GM18519 (cell line): ENCODE results near the gene HNRNPL.
"Not testable (repeated sequence)": the region's sequence is repeated elsewhere in the genome, so short reads cannot be mapped to it uniquely, and the experiment has no call there.

Source experiments
- ATAC-seq: cut with Tn5 transposase; IDR thresholded peaks from one replicate; pipeline ENCODE4 v1.9.1; 2021; ENCODE audit warnings: mild to moderate bottlenecking, moderate library complexity; ENCODE audit not compliant: unreplicated experiment, low FRiP score

HNRNPL gene

DNA sequence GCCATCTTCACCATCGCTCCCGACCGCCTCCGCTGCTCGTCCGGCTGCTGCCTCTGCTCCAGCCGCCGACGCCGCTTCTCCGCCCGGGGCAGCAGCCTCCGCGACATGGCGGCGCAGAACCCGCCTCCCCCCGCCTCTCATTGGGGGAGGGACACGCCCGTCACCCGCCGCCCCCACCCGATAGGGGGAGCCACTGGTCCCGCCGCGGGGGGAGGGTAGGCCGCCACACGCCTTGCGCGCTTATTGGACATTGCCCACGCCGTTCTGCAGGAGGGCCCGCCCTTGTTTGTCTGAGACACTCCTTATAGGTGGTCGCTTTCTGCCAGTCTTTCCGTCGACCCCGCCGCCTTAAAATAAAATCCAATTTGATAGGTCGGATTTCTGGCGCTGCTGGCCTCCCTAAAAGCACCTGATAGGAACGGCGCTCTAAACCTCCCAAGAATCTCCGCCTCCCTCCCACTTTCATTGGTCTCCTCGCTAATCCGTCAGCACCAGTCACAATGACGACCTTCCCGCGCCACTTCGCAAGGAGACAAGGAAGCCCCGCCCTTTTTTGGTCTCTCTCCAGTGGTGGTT is at the start of gene HNRNPL:
TSS of gene HNRNPL (minus strand) at position 127 of the 576 bp plus-strand sequence. CDS start at position 107, 20 bp downstream.
- no peak for ATAC-seq

DNA sequence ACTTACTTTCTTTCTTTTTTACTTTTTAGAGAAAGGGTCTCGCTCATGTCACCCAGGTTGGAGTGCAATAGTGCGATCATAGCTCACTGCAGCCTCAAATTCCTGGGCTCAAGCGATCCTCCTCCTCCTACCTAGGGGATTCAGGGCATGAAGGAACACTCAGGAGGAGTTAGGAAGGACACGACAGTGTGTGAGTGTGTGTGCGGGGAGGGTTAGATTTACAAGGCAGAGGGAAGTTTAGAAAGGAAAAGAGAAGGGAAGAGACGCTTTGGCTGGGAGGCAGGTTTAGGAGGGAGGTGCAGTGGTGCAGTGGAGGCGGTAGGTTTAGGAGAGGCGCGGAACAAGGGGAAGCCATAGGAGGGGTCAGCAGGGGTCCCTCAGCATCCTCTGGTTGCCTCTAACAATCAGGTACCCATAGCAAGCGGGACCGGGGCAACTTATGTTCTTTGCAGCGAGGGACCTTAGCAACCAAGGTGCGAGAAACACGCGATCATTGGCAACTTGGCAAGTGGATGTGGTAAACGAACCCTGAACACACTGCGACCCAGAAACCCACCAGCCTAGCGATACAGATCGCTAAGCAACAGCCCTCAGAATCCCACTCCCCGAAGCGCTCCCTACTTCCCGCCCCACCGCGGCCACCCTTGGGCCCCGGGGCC is 49.1 kb upstream of the HNRNPL start:
- no peak for ATAC-seq

DNA sequence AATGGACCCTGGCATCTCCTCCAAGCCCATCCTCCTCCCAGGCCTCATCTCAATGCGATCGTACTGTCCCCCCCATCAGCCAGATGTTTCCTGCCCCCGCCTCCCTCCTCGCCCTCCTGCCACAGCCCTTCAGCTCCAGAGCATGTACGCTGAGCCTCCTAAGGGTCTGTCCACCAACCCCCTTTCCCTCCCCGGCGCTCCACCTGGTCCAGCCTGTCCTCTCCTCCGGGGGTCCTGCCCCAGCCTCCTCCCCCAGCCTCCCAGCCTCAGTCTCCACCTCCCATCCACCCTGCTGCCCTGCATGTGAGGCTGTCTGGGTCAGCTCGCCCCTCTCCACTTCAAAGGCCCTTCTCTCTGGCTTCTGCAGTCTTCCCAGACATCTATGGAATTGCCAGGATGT is 45.2 kb upstream of the HNRNPL start:
- ATAC-seq = no peak

DNA sequence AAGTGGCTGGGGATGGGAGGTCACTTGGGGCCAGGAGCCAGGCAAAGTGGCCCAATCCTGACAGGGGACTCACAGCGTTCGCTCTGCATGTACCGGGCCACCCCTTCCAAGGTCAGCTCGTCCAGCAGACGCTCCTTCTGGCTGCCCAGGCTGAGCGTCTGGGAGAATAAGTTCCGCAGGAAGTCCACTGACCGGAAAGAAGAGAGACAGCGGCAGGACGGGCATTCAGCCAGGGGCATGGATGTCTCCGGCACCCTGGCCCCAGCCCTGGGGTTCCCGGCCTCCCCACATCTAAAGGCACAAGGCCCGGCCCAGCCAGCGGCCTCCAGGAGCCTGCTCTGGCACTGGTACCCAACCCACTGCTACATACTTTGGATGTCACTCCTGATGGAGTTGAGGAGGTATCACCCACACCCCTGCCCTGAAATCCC is 43.6 kb upstream of the HNRNPL start:
- ATAC-seq = no peak

DNA sequence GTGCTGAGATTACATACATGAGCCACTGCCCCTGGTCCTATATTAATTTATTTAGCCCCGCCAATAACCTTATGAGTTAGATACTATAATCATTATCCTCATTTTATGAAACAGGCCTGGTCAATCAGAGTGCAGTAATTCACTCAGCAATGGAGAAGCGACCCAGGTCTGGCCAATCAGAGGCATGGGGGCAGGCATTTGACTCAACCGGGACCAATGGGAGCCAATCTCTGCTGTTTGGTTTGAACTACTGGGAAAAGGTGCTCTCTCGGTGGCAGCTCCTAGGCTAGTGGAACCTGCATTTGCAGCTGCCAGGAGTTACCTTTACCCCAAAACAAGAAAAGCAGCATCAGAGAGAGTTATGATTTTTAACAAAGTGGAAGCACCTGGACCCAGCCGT is 43.1 kb upstream of the HNRNPL start:
- no peak for ATAC-seq

DNA sequence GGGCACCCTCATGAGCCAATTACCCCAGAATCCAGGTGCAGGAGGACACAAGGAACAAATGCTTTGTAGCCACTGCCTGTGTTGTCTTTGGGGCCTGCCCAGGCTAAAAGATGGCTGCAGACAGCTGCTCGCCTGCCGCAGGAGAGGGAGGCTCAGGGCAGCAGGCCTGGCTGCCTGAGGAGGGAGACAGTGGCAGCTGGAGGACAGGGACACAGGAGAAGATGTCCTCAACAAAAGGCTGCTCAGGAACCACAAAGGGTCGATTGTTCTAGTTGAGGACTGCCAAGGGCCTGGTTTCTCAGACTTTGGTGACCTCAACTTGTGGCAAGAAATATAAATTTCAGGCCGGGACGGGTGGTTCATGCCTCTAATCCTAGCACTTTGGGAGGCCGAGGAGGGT is 42.0 kb upstream of the HNRNPL start:
- no peak for ATAC-seq

DNA sequence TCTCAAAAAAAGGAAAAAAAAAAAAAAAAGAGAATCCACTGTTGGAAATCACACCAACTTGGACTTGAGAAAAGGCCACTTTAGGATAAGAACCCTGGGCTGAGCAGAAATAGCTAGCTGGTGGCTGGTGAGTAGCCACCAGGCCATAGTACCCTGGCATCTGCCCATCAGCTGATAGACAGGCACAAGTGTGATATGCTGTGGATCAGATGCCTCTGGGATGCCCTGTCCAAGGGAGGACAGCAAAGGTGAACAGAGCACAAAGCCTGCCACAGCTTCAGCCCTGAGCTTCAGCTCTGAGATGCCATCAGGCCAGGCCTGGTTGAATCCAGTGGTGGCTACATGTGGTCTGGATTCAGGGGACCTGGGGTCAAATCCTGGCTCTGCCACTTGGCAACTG is 40.9 kb upstream of the HNRNPL start:
- ATAC-seq = no peak

DNA sequence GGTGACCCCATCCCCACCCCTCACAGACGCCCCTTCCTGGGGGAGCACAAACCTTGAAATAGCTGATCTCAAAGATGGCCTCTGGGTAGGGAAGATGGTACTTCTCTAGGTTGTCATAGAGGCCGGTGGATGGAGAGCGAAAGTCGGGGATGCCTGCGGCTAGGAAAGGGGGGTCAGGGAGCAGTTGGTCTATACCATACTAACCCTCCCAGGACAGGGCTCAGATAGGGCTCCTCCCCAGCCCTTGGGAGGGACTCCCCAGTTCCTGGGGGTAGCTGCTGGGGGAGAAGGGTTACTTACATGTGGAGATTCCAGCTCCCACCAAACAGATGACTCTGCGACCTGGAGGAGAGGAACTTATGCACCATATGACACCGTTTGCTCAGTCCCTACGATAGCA is 40.0 kb upstream of the HNRNPL start:
- no peak for ATAC-seq

DNA sequence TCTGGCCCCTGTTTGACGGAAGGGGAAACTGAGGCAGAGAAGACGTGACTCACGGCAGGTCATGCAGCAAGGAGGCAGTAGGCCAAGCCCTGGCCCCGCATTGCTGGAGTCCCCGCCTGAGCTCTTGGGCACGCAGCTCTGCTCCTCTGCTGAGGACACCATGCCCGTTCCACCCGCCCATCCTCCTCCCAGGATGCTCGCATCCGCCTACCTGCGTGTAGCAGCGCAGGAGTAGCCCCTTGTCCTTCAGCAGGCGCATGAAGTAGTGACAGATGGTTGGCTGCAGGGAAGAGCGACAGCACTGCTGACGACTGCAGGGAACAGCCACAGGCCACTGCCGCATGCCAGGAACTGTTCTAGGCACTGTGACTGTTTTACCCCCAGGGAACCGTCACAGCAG is 39.1 kb upstream of the HNRNPL start:
- ATAC-seq = no peak

DNA sequence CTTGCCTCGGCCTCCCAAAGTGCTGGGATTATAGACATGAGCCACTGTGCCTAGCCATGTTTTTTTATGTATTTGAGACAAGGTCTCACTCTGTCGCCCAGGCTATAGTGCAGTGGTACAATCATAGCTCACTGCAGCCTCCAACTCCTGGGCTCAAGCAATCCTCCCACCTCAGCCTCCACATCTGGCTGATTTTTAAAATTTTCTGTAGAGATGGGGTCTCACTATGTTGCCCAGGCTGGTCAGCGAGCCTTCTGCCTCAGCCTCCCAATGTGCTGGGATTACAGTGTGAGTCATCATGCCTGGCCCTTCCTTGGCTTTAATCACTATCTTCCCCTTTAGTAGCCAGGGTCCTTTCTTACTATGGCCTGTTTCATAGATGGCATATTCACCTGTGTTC is 34.9 kb upstream of the HNRNPL start:
- ATAC-seq = not testable (repeated sequence)

DNA sequence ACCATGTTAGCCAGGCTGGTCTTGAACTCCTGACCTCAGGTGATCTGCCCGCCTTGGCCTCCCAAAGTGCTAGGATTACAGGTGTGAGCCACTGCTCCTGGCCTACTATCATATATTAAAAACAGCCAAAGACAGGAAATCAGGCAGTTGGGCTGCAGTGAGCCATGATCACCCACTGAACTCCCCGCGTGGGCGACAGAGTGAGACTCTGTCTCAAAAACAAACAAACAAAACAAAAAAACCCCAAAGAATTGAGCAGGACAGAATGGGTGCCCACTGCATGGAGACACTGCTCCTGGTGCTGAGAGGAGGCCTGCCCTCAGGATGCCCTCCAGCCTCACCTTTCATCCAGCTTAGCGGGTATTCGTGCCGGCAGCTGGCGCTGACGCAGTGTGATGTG is 33.5 kb upstream of the HNRNPL start:
- no peak for ATAC-seq

DNA sequence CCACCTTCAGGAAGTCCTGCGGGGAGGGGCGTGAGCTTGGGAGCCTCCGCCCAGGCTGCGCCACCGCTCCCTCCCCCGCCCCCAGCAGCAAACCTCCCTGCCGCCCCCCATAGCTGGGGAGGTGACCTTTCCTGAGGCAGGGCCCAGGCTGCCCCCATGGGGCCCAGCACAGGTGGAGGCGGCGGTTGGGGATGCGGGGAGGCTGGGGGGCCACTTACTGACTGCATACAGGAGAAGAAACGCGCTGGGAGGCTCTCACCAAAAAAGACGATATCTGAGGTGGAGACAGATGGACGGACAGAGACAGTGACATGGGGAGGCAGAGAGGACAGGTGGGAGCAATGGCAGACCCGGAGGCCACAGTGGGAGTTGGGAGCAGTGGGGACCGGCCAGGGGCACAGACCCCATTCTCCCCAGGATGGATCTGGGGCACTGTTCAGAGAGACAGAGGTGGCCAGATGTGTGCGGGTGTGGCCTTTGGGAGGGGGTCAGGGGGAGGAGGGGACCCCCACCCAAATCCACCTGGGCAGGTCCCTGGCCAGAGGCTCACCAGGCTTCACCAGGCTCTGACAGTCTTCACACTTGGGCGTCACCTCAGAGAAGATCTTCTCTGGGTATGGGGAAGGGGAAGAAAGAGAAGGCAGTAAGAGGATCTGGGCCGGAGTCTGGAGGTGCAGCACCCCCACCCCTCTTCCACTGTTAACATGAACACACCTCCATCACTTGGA is 31.3 kb upstream of the HNRNPL start:
- no peak for ATAC-seq

DNA sequence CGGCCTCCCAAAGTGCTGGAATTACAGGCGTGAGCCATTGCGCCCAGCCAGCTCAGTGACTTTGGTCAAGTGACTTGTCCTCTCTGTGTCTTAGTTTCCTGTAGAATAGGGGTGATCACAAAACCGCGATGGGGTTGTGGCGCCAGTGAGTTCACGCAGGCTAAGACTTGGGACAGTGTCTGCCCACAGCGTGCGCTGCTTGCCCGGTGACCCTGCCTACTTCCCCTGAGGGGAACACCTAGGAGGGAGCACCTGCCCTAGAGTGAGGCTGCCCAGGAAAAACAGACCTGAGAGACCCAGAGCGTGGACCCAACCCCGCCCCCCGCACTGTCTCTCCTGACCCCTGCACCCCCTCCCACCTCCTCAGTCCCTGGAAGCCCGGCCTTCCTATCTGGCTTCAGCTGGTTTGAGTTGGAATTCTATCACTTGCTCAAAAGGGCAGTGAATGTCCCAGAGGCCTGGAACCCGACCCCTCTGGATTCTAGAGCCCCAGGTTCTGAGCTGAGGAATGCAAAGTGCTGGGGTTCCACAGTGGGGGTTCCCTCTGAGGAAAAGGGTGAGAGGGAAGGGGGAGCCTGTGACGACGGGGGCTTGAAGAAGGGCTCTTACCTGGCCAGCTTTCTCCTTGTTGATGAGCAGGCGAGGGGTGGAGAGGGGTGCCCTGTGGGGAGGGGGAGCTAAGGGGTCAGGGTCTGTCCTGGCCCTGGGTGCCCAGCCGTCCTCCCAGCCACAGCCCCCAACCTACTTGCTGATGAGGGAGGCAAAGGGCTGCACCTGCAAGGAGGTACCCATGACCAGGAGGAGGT is 30.5 kb upstream of the HNRNPL start:
- no peak for ATAC-seq

DNA sequence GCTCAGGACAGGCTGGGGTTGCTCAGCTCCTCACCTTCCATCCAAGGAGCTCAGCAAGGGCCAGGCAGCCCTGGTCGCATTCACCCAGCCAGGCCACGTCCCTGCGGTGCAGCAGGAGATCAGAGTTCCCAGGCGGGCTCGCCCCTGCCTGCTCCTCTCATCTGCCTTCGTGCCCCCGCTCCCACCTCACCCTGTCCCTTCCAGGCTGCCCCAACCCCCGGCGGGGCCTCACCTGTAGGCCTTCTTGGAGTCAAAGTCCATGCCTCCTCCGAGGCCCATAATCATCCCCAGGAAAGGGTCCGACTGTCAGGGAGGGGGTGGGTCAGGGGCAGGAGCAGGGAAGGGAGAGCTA is 29.6 kb upstream of the HNRNPL start:
- ATAC-seq = no peak

DNA sequence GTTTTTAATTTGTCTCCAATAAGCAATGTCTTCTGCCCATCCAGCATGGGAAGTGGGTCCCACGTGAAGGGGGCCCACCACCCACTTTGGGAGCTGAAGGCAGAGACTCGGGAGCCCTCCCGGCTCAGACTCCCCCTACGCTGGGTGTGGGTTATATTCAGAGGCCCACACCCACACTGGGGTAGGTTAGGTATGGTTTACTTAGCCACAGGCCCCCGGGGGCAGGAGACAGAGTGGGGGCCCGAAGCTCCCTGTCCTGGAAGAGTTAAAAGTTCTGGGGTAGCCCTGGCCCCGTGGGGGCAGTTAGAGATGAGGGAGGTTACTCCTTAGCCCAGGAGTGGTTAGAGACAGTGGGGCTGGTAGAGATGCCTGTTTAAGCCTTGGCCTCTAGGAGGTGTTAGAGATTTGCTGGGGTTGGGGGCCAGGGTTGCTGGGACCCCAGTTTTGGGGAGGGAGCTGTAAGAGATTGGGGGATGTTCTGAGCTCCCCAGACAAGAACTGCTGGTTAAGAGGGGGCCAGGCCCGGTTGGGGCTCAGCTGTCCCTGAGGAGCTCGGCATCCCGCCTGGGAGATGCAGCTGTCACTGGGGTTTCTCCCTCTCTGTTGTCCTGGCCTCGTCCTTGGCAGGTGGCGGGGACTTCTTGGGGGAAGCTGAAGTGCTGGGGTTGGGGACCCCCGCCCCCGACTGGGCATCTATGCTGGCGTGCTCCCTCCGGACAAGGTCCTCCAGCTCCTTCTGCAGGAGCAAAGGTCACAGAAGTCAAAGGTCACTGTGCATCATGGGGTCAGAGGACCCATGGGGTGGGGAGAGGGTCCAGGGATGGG is 29.0 kb upstream of the HNRNPL start:
- ATAC-seq = no peak

DNA sequence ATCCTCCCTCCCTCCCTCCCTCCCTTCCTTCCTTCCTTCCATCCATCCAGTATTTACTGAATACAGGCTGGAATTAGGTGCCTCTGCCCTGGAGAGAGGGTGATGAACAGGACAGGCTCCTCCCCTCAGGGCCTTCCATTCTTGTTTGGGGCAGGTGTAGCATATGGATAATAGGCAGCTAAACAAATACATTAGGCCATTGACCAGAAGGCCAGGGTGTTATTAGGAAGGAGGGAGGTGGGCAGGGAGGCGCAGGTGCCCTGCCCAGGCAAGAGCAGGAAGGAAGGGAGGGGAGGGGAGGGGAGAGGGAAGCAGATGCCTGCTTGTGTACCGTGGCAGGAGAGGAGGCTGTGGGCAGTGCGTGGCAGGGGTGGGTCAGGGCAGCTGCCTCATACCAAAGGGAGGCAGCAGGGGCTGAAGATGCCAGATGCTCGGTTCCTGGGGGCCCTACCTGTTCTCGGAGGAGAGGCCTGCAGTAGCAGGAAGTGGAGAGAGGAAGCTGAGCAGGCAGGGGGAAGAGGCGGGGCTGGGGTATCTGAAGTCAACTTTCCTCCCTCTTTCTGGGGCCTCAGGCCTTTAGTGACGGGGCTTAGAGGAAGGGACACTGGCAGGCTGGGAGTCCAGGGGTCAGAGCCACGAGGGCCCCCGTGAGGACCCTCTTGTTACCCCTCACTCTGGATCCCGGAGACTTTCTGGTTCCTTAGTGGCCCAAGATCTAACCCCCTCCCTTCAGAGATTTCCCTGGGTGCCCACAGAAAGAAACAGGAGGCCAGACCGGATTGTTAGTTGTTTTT is 28.2 kb upstream of the HNRNPL start, which contains the start of gene RINL:
TSS of gene RINL (minus strand) at position 495 of the 794 bp plus-strand sequence. CDS start 1,533 bp downstream, outside the sequence.
- ATAC-seq = no peak

DNA sequence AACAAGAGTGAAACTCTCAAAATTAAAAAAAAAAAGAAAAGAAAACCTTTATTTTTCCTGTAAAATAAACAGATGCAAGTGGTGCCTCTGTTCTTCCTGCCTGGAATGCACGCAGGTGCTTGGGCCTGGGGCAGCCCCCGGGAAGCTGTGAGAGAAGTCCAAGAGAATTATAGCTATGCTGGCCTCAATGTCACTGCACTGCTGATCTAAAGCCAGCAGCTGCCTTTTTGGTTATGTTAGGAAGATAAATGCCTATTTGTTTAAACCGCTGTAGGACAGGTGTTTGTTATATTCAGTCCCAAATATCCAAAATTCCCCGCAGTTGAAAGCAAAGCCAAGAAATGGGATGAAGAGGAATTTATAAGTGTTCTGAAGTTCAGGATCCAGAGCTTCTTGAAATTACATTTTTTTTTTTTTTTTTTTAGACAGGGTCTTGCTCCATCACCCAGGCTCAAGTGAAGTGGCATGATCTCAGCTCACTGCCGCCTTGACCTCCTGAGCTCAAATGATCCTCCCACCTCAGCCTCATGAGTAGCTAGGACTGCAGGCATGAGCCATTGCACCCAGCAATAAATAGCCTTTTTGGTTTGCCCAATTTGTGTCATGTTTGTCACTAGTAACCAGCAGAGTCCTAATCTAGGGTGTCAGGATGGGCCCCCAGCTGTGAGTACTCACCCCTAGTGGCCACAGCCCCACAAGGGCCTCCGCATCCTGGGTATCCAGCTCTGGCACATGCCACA is 26.0 kb upstream of the HNRNPL start:
- no peak for ATAC-seq

DNA sequence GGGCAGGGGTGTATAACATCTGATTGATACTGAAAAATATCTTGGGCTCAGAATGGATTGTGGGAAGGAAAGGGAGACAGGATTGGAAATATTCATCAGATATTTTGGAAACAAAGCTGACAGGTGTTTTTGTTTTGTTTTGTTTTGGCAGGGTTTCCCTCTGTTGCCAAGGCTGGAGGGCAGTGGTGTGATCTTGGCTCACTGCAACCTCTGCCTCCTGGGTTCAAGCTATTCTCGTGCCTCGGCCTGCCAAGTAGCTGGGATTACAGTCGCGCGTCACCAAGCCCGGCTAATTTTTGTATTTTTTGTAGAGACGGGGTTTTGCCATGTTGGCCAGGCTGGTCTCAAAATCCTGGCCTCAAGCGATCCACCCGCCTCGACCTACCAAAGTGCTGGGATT is 23.6 kb upstream of the HNRNPL start:
- ATAC-seq = not testable (repeated sequence)

DNA sequence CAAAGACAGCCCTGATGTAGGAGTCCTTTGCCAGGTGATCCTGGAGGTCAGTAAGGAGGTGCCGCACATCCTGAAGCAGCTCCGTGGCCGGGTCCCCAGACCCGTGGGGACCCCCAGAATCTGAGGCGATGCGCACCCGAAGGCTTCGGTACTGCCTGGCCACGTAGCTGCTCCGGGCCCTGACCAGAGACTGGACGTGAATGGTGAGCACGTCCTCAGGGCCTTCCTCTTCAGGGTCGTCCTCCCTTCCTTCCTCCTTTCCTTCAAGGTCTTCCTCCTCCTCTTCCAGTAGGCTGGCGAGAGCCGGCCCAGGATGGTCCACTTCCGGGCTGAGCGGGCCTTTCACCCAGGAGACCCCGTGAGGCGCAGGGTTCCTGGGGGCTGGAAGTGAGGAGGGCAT is 20.8 kb upstream of the HNRNPL start:
- ATAC-seq = no peak
